Mesenchymal stem cell (in vitro differentiated cells and primary cell): ENCODE measurements around the gene PMIS2.

ENCODE experiments used
- DNase-seq: peaks from one replicate; pipeline ENCODE4 v3.0.0-alpha.2; 2013
- H2AFZ ChIP-seq: one replicate; pipeline ENCODE4 v1.6.1; 2013; ENCODE audit warnings: low read depth, mild to moderate bottlenecking, control low read depth, inconsistent platforms, low read length, moderate library complexity
- H2AK5ac ChIP-seq: 2 replicates; pipeline ENCODE4 v1.6.1; 2013; ENCODE audit warnings: low read length, moderate library complexity, mild to moderate bottlenecking, inconsistent platforms; ENCODE audit not compliant: severe bottlenecking
- H2BK120ac ChIP-seq: one replicate; pipeline ENCODE4 v1.6.1; 2013; ENCODE audit warnings: low read depth, mild to moderate bottlenecking, inconsistent platforms, low read length, moderate library complexity
- H2BK12ac ChIP-seq, 2 experiments: one replicate each; pipeline ENCODE4 v1.6.1; 2013; ENCODE audit warnings: inconsistent platforms in 2 of 2, low read length in 2 of 2, mild to moderate bottlenecking in 2 of 2, moderate library complexity in 2 of 2, control low read depth in 1 of 2
- H2BK15ac ChIP-seq: one replicate; pipeline ENCODE4 v1.6.1; 2013; ENCODE audit warnings: mild to moderate bottlenecking, low read depth, inconsistent platforms; ENCODE audit not compliant: poor library complexity, severe bottlenecking
- H2BK5ac ChIP-seq: 2 replicates; pipeline ENCODE4 v1.6.1; 2013; ENCODE audit warnings: low read depth, mild to moderate bottlenecking, low read length, control low read depth, inconsistent platforms; ENCODE audit not compliant: poor library complexity, severe bottlenecking
- H3K14ac ChIP-seq, 2 experiments: one replicate each; pipeline ENCODE4 v1.6.1; 2013; ENCODE audit warnings: inconsistent platforms in 2 of 2, low read length in 2 of 2, control low read depth in 1 of 2, mild to moderate bottlenecking in 1 of 2, moderate library complexity in 1 of 2
- H3K18ac ChIP-seq, 2 experiments: one replicate each; pipeline ENCODE4 v1.6.1; 2013; ENCODE audit warnings: inconsistent platforms in 2 of 2, low read length in 2 of 2, control low read depth in 1 of 2, low read depth in 1 of 2, mild to moderate bottlenecking in 1 of 2
- H3K23ac ChIP-seq, 2 experiments: one replicate each; pipeline ENCODE4 v1.6.1; 2013; ENCODE audit warnings: inconsistent platforms in 2 of 2, low read length in 2 of 2, mild to moderate bottlenecking in 2 of 2, moderate library complexity in 2 of 2, control low read depth in 1 of 2
- H3K27ac ChIP-seq: 2 replicates; pipeline ENCODE4 v1.5.1; 2013; ENCODE audit warnings: mild to moderate bottlenecking, moderate library complexity, low read length, control low read depth, inconsistent platforms; ENCODE audit not compliant: poor library complexity, severe bottlenecking
- H3K27me3 ChIP-seq, 2 experiments: 2 replicates each; pipeline versions ENCODE4 v1.6.1 to v1.7.0; 2013; ENCODE audit warnings: low read length in 2 of 2, mild to moderate bottlenecking in 2 of 2, moderate library complexity in 2 of 2, control low read depth in 1 of 2, inconsistent platforms in 1 of 2; ENCODE audit not compliant: control insufficient read depth in 1 of 2, insufficient read depth in 1 of 2
- H3K36me3 ChIP-seq, 2 experiments: 2 replicates each; pipeline versions ENCODE4 v1.6.1 to v1.7.0; 2013; ENCODE audit warnings: low read length in 2 of 2, control low read depth in 1 of 2, inconsistent platforms in 1 of 2, low read depth in 1 of 2, mild to moderate bottlenecking in 1 of 2; ENCODE audit not compliant: insufficient read depth in 2 of 2, control insufficient read depth in 1 of 2
- H3K4ac ChIP-seq, 2 experiments: one replicate each; pipeline ENCODE4 v1.6.1; 2013; ENCODE audit warnings: inconsistent platforms in 2 of 2, low read length in 2 of 2, mild to moderate bottlenecking in 2 of 2, moderate library complexity in 2 of 2, control low read depth in 1 of 2, low read depth in 1 of 2
- H3K4me1 ChIP-seq: 2 replicates; pipeline ENCODE4 v1.6.1; 2013; ENCODE audit warnings: low read depth, low read length, control low read depth; ENCODE audit not compliant: control insufficient read depth, insufficient read depth
- H3K4me2 ChIP-seq: 2 replicates; pipeline ENCODE4 v1.6.1; 2013; ENCODE audit warnings: low read length, mild to moderate bottlenecking, inconsistent platforms; ENCODE audit not compliant: poor library complexity, severe bottlenecking
- H3K4me3 ChIP-seq, 2 experiments: 2 replicates each; pipeline versions ENCODE4 v1.5.1 to v1.7.0; 2013; ENCODE audit warnings: low read length in 2 of 2, mild to moderate bottlenecking in 2 of 2, control low read depth in 1 of 2, low read depth in 1 of 2; ENCODE audit not compliant: insufficient read depth in 1 of 2
- H3K79me1 ChIP-seq: replicated peaks from 2 replicates; pipeline ENCODE4 v1.6.1; 2013; ENCODE audit warnings: mild to moderate bottlenecking, control low read depth, low read length, inconsistent platforms; ENCODE audit not compliant: poor library complexity, severe bottlenecking
- H3K9ac ChIP-seq: 2 replicates; pipeline ENCODE4 v1.7.0; 2013; ENCODE audit warnings: mild to moderate bottlenecking, low read length, moderate library complexity
- H3K9me3 ChIP-seq: 2 replicates; pipeline ENCODE4 v1.7.0; 2013; ENCODE audit warnings: mild to moderate bottlenecking, low read length; ENCODE audit not compliant: control insufficient read depth
- H4K8ac ChIP-seq: one replicate; pipeline ENCODE4 v1.6.1; 2013; ENCODE audit warnings: inconsistent platforms, mild to moderate bottlenecking, low read length, moderate library complexity
- H4K91ac ChIP-seq: one replicate; pipeline ENCODE4 v1.6.1; 2013; ENCODE audit warnings: mild to moderate bottlenecking, low read length, inconsistent platforms
- WGBS: methylation state at CpG from one replicate; pipeline ENCODE4 v1.1.7; 2013; ENCODE audit warnings: mixed read lengths; 5-methylcytosine and 5-hydroxymethylcytosine counted together

The PMIS2 gene

DNA sequence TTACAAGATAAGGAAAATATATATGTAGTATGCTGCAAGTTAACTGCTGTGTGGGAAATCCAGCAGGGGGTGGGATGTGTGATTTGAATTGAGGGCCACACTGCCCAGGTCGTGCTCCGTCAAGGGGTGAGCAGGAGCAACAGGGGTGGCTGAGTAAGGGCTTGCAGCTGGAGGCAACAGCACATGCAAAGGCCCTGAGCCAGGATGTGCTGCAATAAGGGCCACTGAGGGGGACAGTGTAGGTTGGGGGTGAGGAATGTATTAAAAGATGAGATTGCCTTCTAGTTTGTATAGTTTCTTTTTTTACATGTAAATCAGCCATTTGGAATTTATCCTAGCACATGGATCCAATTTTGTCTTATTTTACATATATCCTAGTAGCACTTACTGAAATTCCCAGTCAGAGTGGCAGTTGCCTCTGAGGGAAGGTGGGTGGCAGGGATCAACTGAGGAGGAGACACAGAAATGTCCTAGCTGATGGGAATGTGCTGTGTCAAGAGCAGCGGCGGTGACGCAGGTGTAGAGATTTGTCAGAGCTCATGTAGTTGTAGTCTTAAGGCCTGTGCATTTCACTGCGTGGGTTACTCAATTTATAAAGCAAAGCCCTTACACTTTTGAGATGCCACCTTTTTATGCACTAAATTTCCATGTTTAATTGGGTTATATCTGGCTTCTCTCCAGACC is 37.5 kb downstream of the PMIS2 start:
- no peak overlapping the region for H3K4me3 ChIP-seq
- no peak overlapping the region for H2BK12ac ChIP-seq
- no peaks in the 10 kb centered on the region for H3K27me3 ChIP-seq
- H4K8ac ChIP-seq: no peak overlapping the region
- no peak overlapping the region for H4K91ac ChIP-seq
- no peaks in the 10 kb centered on the region for H3K4me1 ChIP-seq
- no peak for DNase-seq
- H3K9ac ChIP-seq: no peak overlapping the region
- H3K4ac ChIP-seq: no peak overlapping the region
- no peak overlapping the region for H3K27ac ChIP-seq
- H2BK5ac ChIP-seq: no peak overlapping the region
- 97% methylated on average over 2 of the region's 6 CpGs for WGBS
- no peak overlapping the region for H2AK5ac ChIP-seq
- no peak overlapping the region for H3K23ac ChIP-seq
- peaks cover 2% of the 10 kb centered on the region for H3K79me1 ChIP-seq
- no peak overlapping the region for H2BK15ac ChIP-seq
- H3K18ac ChIP-seq: no peak overlapping the region
- H2AFZ ChIP-seq: no peak overlapping the region
- H3K9me3 ChIP-seq: no peaks in the 10 kb centered on the region
- no peak overlapping the region for H3K14ac ChIP-seq
- H3K36me3 ChIP-seq: peaks cover 7 to 20% of the 10 kb centered on the region in 2 experiments
- H2BK120ac ChIP-seq: no peak overlapping the region
- no peak overlapping the region for H3K4me2 ChIP-seq

DNA sequence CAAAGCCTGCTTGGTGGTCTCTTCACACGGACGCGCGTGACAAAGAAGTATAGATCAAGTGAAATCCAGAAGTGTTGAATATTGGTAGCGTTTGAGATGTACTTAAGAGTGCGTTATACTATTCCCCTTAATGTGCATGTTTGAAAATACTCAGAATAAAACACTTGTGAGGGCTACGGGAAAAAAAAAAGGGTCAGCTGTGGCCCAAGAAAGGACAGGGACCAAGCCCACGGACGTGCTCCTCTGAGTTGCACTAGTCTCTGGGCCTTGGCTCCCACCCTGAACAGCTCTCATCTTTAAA is 42.2 kb downstream of the PMIS2 start:
- peak overlapping the region; percentile 47 to 71 for H3K18ac ChIP-seq
- H3K14ac ChIP-seq: peak overlapping the region in 1 of 2 experiments; percentile 20
- H2BK120ac ChIP-seq: no peak overlapping the region
- peak overlapping the region; percentile 92 for H4K8ac ChIP-seq
- no peak for DNase-seq
- H2AK5ac ChIP-seq: peak overlapping the region; percentile 55
- H3K4me3 ChIP-seq: peak overlapping the region; percentile 66 to 99
- peak overlapping the region; percentile 44 for H4K91ac ChIP-seq
- no peaks in the 10 kb centered on the region for H3K9me3 ChIP-seq
- peaks cover 7% of the 10 kb centered on the region for H3K4me1 ChIP-seq
- peak overlapping the region; percentile 93 for H3K4me2 ChIP-seq
- peak overlapping the region; percentile 67 to 85 for H3K4ac ChIP-seq
- no peaks in the 10 kb centered on the region for H3K27me3 ChIP-seq
- peak overlapping the region; percentile 24 for H2BK5ac ChIP-seq
- no peak overlapping the region for H2BK15ac ChIP-seq
- peak overlapping the region; percentile 69 for H2AFZ ChIP-seq
- H3K9ac ChIP-seq: peak overlapping the region; percentile 100
- peaks cover 24 to 31% of the 10 kb centered on the region in 2 experiments for H3K36me3 ChIP-seq
- peaks cover 31% of the 10 kb centered on the region for H3K79me1 ChIP-seq
- 27% methylated on average over 8 of the region's 9 CpGs for WGBS
- H2BK12ac ChIP-seq: no peak overlapping the region
- no peak overlapping the region for H3K23ac ChIP-seq
- H3K27ac ChIP-seq: peak overlapping the region; percentile 79

DNA sequence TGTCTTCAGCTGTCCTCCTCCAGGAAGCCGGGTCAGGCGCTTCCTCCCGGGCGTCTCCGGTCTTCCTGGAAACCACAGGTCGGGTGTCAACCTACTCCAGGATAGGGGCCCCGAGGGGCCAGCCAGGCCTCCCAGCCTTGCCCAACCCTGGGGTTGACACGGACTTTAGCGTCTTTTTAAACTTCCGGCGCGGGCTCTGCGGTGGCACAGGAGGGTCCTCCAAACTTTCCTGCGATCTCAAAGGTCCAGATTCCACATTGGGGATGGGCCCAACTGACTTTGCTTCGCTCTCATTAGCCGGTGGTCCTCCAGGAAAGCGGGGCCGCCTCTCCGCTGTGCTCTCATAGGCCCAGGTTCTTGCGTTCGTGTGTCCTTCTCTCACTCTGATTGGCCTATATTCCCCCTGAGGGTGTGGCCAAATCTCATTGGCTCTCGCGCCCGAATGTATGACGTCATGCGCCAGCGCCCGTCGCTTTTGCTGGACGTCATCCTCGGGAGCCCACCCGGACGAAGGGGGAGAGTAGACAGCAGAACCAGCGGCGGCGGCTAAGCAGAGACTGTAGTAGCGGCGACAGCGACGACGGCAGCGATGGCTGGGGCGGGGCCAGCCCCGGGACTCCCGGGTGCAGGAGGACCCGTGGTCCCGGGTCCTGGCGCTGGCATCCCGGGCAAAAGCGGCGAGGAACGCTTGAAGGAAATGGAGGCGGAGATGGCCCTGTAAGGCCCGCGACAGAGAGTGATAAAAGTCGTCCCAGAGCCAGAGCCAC is 42.8 kb downstream of the PMIS2 start, which contains the start of gene RBM42:
TSS of gene RBM42 (plus strand) at position 472 of the 767 bp plus-strand sequence. CDS start at position 590, 118 bp downstream.
- Histone ChIP-seq H3K18ac (peak within 1 kb of the TSS; percentile 57 to 71), H3K9me3 (no peaks in the 10 kb centered on the region), H2BK12ac (no peak within 1 kb of the TSS), H3K27me3 (no peaks in the 10 kb centered on the region), H3K36me3 (peaks cover 30 to 35% of the 10 kb centered on the region in 2 experiments), H3K14ac (peak within 1 kb of the TSS in 1 of 2 experiments; percentile 20), H3K4me1 (peaks cover 7% of the 10 kb centered on the region), H3K4me3 (peak within 1 kb of the TSS; percentile 95 to 99), H2BK5ac (peak within 1 kb of the TSS; percentile 24), H2BK15ac (peak within 1 kb of the TSS; percentile 53), H3K27ac (peak within 1 kb of the TSS; percentile 79), H3K23ac (no peak within 1 kb of the TSS), H3K79me1 (peaks cover 36% of the 10 kb centered on the region), H2BK120ac (no peak within 1 kb of the TSS), H3K4ac (peak within 1 kb of the TSS; percentile 67 to 85), H3K9ac (peak within 1 kb of the TSS; percentile 100), H2AFZ (peak within 1 kb of the TSS; percentile 69), H4K91ac (peak within 1 kb of the TSS; percentile 44), H4K8ac (peak within 1 kb of the TSS; percentile 92), H3K4me2 (peak within 1 kb of the TSS; percentile 93), H2AK5ac (peak within 1 kb of the TSS; percentile 55)
- peak; percentile 99 for DNase-seq
- under 1% methylated on average over 56 of the region's 56 CpGs for WGBS

DNA sequence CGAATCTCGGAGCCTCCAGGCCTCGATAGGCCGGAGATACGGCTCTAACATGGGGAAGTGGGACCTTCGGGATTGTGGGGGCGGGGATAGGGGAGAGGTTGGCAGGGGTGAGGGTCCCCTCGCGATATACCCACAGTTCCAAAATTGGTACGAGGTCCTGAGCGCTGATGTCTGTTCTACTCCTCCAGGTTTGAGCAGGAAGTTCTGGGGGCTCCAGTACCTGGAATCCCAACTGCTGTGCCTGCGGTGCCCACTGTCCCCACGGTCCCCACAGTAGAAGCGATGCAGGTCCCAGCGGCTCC is 43.3 kb downstream of the PMIS2 start:
- peaks cover 8% of the 10 kb centered on the region for H3K4me1 ChIP-seq
- no peak overlapping the region for H3K23ac ChIP-seq
- H3K14ac ChIP-seq: no peak overlapping the region
- no peak overlapping the region for H2BK15ac ChIP-seq
- H3K36me3 ChIP-seq: peaks cover 35 to 40% of the 10 kb centered on the region in 2 experiments
- H3K27ac ChIP-seq: no peak overlapping the region
- peak overlapping the region; percentile 80 for H3K4me2 ChIP-seq
- peak overlapping the region; percentile 100 for H3K9ac ChIP-seq
- H2BK120ac ChIP-seq: no peak overlapping the region
- peak overlapping the region; percentile 95 to 99 for H3K4me3 ChIP-seq
- H2AFZ ChIP-seq: no peak overlapping the region
- DNase-seq: no peak
- peak overlapping the region in 1 of 2 experiments; percentile 57 for H3K18ac ChIP-seq
- H3K9me3 ChIP-seq: no peaks in the 10 kb centered on the region
- peak overlapping the region in 1 of 2 experiments; percentile 29 for H3K4ac ChIP-seq
- H2BK5ac ChIP-seq: no peak overlapping the region
- H4K8ac ChIP-seq: peak overlapping the region; percentile 55
- H2BK12ac ChIP-seq: no peak overlapping the region
- H3K27me3 ChIP-seq: no peaks in the 10 kb centered on the region
- 14% methylated on average over 15 of the region's 15 CpGs for WGBS
- H4K91ac ChIP-seq: peak overlapping the region; percentile 44
- no peak overlapping the region for H2AK5ac ChIP-seq
- peaks cover 41% of the 10 kb centered on the region for H3K79me1 ChIP-seq
